Skeletal muscle tissue (tissue), 4 donors: Measurements from ENCODE around the gene OCIAD1. TPM values are rescaled to one million over a fixed set of nuclear protein-coding genes. Genes with fewer than 3 reads are reported as not detected.
"Not testable (repeated sequence)": the region's sequence is repeated elsewhere in the genome, so short reads cannot be mapped to it uniquely, and the experiment has no call there.

Experiments
- H3K27ac ChIP-seq: one replicate; pipeline ENCODE4 v1.7.0; 2013; ENCODE audit warnings: mild to moderate bottlenecking, low read depth, low read length, inconsistent platforms
- H3K27me3 ChIP-seq, 3 donors: one replicate each; pipeline ENCODE4 v1.7.0; 2013; ENCODE audit warnings: low read length in 3 of 3; ENCODE audit not compliant: control insufficient read depth in 3 of 3, insufficient read depth in 3 of 3
- H3K36me3 ChIP-seq, 3 donors: one replicate each; pipeline ENCODE4 v1.7.0; 2013; ENCODE audit warnings: low read length in 3 of 3; ENCODE audit not compliant: control insufficient read depth in 3 of 3, insufficient read depth in 3 of 3
- H3K4me1 ChIP-seq, 3 donors: one replicate each; pipeline ENCODE4 v1.7.0; 2013; ENCODE audit warnings: low read length in 3 of 3, mild to moderate bottlenecking in 3 of 3; ENCODE audit not compliant: control insufficient read depth in 3 of 3, insufficient read depth in 3 of 3
- H3K4me3 ChIP-seq, 3 donors: one replicate each; pipeline ENCODE4 v1.7.0; 2013; ENCODE audit warnings: low read length in 3 of 3
- H3K9ac ChIP-seq, 3 donors: one replicate each; pipeline ENCODE4 v1.7.0; 2013; ENCODE audit warnings: low read length in 3 of 3, mild to moderate bottlenecking in 3 of 3, moderate library complexity in 2 of 3, low read depth in 1 of 3
- H3K9me3 ChIP-seq, 3 donors: one replicate each; pipeline ENCODE4 v1.7.0; 2013; ENCODE audit warnings: low read length in 3 of 3; ENCODE audit not compliant: control insufficient read depth in 3 of 3
- total RNA-seq: library from RNA; depleted of rRNA; stranded (reverse); fragments of >200 nt; gene quantifications from one replicate; pipeline ENCODE4 v1.2.3, GENCODE V29; 2014
- donor health status: Osteomylitis.

The OCIAD1 gene
- total RNA-seq, 1 donor from 2014 or later = 102 TPM

DNA sequence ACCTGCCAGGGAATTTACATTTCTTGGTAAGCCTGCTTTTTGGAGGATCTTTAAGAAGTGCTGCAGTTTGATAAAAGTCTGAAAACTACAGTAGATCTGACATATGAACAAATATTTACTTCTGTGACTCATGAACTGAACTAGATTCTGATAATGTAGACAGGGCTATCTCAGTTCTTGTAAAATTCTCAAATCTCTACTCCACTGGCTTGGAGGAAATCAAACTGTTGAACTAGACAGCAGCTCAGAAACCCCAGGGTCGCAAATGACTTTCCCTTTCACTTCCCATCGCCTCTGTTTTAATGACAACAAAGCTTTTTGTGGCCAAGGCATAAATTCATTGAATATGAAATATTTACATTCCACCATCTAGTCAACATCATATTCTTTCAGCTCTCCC, 15.4 kb upstream of the OCIAD1 start:
- no peaks in the 10 kb centered on the region for H3K4me1 ChIP-seq

GRCh38 chr4:48816297-48816696, 14.6 kb upstream of the OCIAD1 start:
- not testable (repeated sequence) for H3K27ac ChIP-seq, H3K27me3 ChIP-seq, H3K9ac ChIP-seq, H3K36me3 ChIP-seq, H3K4me3 ChIP-seq, H3K9me3 ChIP-seq, H3K4me1 ChIP-seq

More for the DNA sequence above, 15.4 kb upstream of the OCIAD1 start:
- peaks cover 0 to 7% (median 4%) of the 10 kb centered on the region in 3 donors for H3K27me3 ChIP-seq
- H3K9me3 ChIP-seq = no peaks in the 10 kb centered on the region
- no peaks in the 10 kb centered on the region for H3K36me3 ChIP-seq
- H3K9ac ChIP-seq = no peak overlapping the region
- no peak overlapping the region for H3K4me3 ChIP-seq
- H3K27ac ChIP-seq = no peak overlapping the region

GRCh38 chr4:48816971-48817370, 13.9 kb upstream of the OCIAD1 start:
- Histone ChIP-seq H3K9me3 (no peaks in the 10 kb centered on the region), H3K36me3 (no peaks in the 10 kb centered on the region), H3K4me3 (no peak overlapping the region), H3K4me1 (no peaks in the 10 kb centered on the region), H3K9ac (no peak overlapping the region), H3K27me3 (peaks cover 0 to 7% (median 4%) of the 10 kb centered on the region in 3 donors), H3K27ac (no peak overlapping the region)

GRCh38 chr4:48821431-48821830, 9.5 kb upstream of the OCIAD1 start:
- not testable (repeated sequence) for H3K27ac ChIP-seq, H3K27me3 ChIP-seq, H3K36me3 ChIP-seq, H3K9ac ChIP-seq, H3K4me1 ChIP-seq, H3K4me3 ChIP-seq, H3K9me3 ChIP-seq

- H3K9me3 ChIP-seq = no peaks in the 10 kb centered on the region
These were observed 3.3 kb upstream of the OCIAD1 start for GRCh38 chr4:48827622-48828021.

GRCh38 chr4:48831532-48832030, 693 bp downstream of the OCIAD1 start:
- Histone ChIP-seq H3K4me1 (peaks cover 6 to 12% (median 12%) of the 10 kb centered on the region in 3 donors), H3K9ac (peak overlapping the region; percentile 99 to 100 (median 99)), H3K27ac (peak overlapping the region; percentile 99), H3K4me3 (peak overlapping the region; percentile 100), H3K27me3 (no peaks in the 10 kb centered on the region), H3K36me3 (peaks cover 15 to 21% (median 19%) of the 10 kb centered on the region in 3 donors), H3K9me3 (no peaks in the 10 kb centered on the region)

More at GRCh38 chr4:48827622-48828021, 3.3 kb upstream of the OCIAD1 start:
- Histone ChIP-seq H3K27ac (no peak overlapping the region), H3K27me3 (no peaks in the 10 kb centered on the region), H3K36me3 (peaks cover 0 to 4% (median 0%) of the 10 kb centered on the region in 3 donors), H3K9ac (no peak overlapping the region), H3K4me1 (peaks cover 4 to 7% (median 6%) of the 10 kb centered on the region in 3 donors), H3K4me3 (no peak overlapping the region)

DNA sequence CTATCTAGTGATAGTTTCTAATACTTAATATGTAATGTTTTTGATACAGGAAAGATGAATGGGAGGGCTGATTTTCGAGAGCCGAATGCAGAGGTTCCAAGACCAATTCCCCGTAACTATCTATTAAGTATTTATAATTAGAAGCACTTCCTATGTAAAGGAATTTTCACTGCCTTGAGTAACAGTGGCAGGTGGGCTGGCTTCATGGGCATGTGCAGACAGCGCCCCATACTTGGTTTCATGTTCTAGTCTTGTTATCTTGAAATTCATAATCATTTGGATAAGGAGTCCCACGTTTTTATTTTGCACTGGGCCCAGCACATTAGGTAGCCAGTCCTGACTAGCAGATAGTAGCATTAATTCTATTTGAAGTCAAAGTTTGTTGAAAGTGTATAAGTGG, 1.7 kb downstream of the OCIAD1 start:
- Histone ChIP-seq H3K27me3 (no peaks in the 10 kb centered on the region), H3K9me3 (no peaks in the 10 kb centered on the region), H3K9ac (peak overlapping the region in 2 of 3 donors; percentile 44 to 99), H3K36me3 (peaks cover 19 to 24% (median 21%) of the 10 kb centered on the region in 3 donors), H3K4me3 (peak overlapping the region in 1 of 3 donors; percentile 53), H3K27ac (peak overlapping the region; percentile 99), H3K4me1 (peaks cover 6 to 12% (median 12%) of the 10 kb centered on the region in 3 donors)

- Histone ChIP-seq H3K27me3 (no peaks in the 10 kb centered on the region), H3K4me3 (no peak overlapping the region), H3K36me3 (peaks cover 15 to 35% (median 35%) of the 10 kb centered on the region in 3 donors), H3K27ac (no peak overlapping the region), H3K9ac (no peak overlapping the region), H3K4me1 (peaks cover 4 to 12% (median 9%) of the 10 kb centered on the region in 3 donors), H3K9me3 (no peaks in the 10 kb centered on the region)
These were observed 5.8 kb downstream of the OCIAD1 start for GRCh38 chr4:48836658-48837057.

- Histone ChIP-seq H3K9ac (no peak overlapping the region), H3K4me1 (no peaks in the 10 kb centered on the region), H3K27ac (no peak overlapping the region), H3K9me3 (no peaks in the 10 kb centered on the region), H3K4me3 (no peak overlapping the region), H3K36me3 (peaks cover 2 to 41% (median 36%) of the 10 kb centered on the region in 3 donors), H3K27me3 (no peaks in the 10 kb centered on the region)
These were observed 10.3 kb downstream of the OCIAD1 start for GRCh38 chr4:48841045-48841827.

- Histone ChIP-seq H3K36me3 (peaks cover 2 to 27% (median 27%) of the 10 kb centered on the region in 3 donors), H3K9ac (no peak overlapping the region), H3K27ac (no peak overlapping the region), H3K9me3 (no peaks in the 10 kb centered on the region), H3K4me3 (no peak overlapping the region), H3K27me3 (no peaks in the 10 kb centered on the region), H3K4me1 (no peaks in the 10 kb centered on the region)
These were observed 14.0 kb downstream of the OCIAD1 start for GRCh38 chr4:48844843-48845242.
